Ascending aorta (tissue), 2 donors: Measurements from ENCODE around the gene ZBED4. TPM values are rescaled to one million over a fixed set of nuclear protein-coding genes. Genes with fewer than 3 reads are reported as not detected.

Source experiments
- DNase-seq, 2 donors: peaks; one replicate each; pipeline ENCODE4 v3.0.0-alpha.2; 2019; ENCODE audit warnings: low spot score in 2 of 2
- H3K27ac ChIP-seq, 2 donors: fragments of 200-600 bp; sonication (generic); one replicate each; pipeline ENCODE4 v1.5.1; 2016 to 2017; ENCODE audit warnings: mild to moderate bottlenecking in 1 of 2
- H3K27me3 ChIP-seq: fragments of 200-600 bp; sonication (generic); one replicate; pipeline ENCODE4 v1.5.1; 2017
- H3K36me3 ChIP-seq, 2 donors: fragments of 200-600 bp; sonication (generic); one replicate each; pipeline ENCODE4 v1.5.1; 2016
- H3K4me1 ChIP-seq, 2 donors: fragments of 200-600 bp; sonication (generic); one replicate each; pipeline ENCODE4 v1.5.1; 2016 to 2017; ENCODE audit warnings: mild to moderate bottlenecking in 1 of 2
- H3K4me3 ChIP-seq, 2 donors: fragments of 200-600 bp; sonication (generic); one replicate each; pipeline ENCODE4 v1.5.1; 2016 to 2017; ENCODE audit warnings: mild to moderate bottlenecking in 1 of 2
- H3K9me3 ChIP-seq, 2 donors: fragments of 200-600 bp; sonication (generic); one replicate each; pipeline ENCODE4 v1.5.1; 2016
- intact Hi-C: fragments of 100-400 bp; cut with DNase I; formaldehyde crosslinking; loops from one replicate; pipeline ENCODE4 v1.15.1; 2023
- total RNA-seq: library from RNA; depleted of rRNA; stranded (reverse); fragments of >200 nt; gene quantifications from one replicate; pipeline ENCODE4 v1.1.0, GENCODE V29; 2016
- TF ChIP-seq, protein P1 (sequence below), 3 experiments: fragments of 200-600 bp in 2 of 3; fragments of 450-650 bp in 1 of 3; sonication (generic) in 2 of 3; IDR thresholded peaks; one replicate each; pipeline ENCODE4 v1.5.1; 2016 to 2019; ENCODE audit warnings: antibody characterized with exemption in 3 of 3, mild to moderate bottlenecking in 1 of 3, moderate library complexity in 1 of 3

The ZBED4 gene
- total RNA-seq, 1 donor from 2014 or later, result 10.1 TPM

DNA sequence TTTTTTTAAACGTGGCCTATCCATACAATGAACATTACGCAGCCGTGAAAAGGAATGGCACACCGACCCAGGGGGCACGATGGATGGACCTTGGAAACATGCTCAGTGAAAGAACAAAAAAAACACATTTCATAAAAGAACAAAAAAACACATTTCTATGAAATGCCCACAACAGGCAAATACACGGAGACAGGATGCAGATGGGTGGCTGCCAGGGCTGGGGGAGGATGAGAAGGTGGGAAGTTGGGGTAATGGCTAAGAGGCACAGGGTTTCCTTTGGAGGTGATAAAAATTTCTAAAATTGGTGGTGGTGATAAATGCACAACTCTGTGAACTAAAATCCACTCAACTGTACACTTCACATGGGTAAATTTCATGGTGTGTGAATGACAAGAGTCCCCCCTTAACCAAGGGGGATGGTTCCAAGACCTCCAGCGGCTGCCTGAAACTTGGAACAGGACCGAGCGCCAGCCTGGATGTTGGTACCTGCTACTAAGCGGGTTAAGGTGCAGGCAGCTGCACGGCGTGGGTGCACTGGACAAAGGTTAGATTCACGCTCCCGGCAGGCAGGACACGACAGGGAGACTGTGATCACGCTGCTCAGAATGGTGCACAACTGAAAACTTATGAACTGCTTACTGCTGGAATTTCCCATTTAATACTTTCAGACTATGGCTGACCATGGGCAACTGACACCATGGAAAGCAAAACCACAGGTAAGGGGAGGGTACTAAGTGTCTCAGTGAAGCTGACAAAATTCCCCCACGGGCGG lies 42.4 kb upstream of the ZBED4 start:
- Histone ChIP-seq H3K4me3 (no peak overlapping the region), H3K36me3 (peaks cover 5 to 19% of the 10 kb centered on the region in 2 donors), H3K4me1 (no peaks in the 10 kb centered on the region), H3K27ac (no peak overlapping the region), H3K9me3 (no peaks in the 10 kb centered on the region), H3K27me3 (no peaks in the 10 kb centered on the region)
- intact Hi-C loops, result no loop called here
- TF ChIP-seq, protein P1, sequence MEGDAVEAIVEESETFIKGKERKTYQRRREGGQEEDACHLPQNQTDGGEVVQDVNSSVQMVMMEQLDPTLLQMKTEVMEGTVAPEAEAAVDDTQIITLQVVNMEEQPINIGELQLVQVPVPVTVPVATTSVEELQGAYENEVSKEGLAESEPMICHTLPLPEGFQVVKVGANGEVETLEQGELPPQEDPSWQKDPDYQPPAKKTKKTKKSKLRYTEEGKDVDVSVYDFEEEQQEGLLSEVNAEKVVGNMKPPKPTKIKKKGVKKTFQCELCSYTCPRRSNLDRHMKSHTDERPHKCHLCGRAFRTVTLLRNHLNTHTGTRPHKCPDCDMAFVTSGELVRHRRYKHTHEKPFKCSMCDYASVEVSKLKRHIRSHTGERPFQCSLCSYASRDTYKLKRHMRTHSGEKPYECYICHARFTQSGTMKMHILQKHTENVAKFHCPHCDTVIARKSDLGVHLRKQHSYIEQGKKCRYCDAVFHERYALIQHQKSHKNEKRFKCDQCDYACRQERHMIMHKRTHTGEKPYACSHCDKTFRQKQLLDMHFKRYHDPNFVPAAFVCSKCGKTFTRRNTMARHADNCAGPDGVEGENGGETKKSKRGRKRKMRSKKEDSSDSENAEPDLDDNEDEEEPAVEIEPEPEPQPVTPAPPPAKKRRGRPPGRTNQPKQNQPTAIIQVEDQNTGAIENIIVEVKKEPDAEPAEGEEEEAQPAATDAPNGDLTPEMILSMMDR (IDR thresholded peaks at IDR 0.05), result no peak
- no peak for DNase-seq

DNA sequence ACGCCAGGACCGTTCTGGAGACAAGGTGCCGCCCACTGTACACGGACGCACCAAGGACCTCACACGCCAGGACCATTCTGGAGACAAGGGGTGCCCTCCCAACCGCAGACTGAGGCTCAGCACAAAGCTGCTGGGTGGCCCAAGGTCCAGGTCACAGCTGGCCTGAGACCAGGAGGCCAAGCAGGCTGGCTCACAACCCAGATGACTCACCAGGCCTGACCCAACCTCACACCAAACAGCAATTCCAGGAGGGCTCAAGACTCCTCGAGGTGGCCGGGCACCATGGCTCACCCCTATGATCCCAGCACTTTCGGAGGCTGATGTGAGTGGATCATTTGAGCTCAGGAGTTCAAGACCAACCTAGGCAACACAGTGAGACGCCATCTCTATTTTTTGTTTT lies 40.8 kb upstream of the ZBED4 start:
- TF ChIP-seq, protein P1 (IDR thresholded peaks at IDR 0.05), result no peak
- Histone ChIP-seq H3K36me3 (peaks cover 14 to 31% of the 10 kb centered on the region in 2 donors), H3K9me3 (no peaks in the 10 kb centered on the region), H3K27me3 (no peaks in the 10 kb centered on the region), H3K4me3 (no peak overlapping the region), H3K27ac (no peak overlapping the region), H3K4me1 (peaks cover 0 to 2% of the 10 kb centered on the region in 2 donors)
- intact Hi-C loops, result no loop called here
- DNase-seq, result no peak

DNA sequence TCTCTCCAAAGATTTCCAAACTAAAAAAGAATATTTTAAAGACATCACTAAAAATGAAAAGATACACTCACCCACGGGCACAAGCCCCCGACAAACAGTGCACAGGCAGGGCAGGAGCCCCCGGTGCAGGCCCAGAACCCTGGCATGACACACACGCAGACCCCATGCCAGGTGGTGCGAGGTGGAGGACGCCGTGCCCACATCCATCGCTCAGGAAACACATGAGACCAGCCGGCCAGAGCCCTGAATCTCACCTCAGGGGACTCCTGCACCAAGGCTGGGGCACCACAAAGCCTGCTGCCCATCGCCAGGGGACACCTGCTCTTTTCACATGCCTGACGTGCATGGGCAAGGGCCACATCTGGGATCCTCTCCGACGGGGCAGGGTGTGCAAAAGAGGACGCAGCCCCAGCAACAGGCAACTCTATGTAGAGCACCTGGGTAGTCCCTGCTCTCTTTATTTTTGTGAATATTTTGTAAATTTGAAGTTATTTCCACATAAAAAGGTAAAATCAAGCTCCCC lies 39.4 kb upstream of the ZBED4 start:
- Histone ChIP-seq H3K36me3 (peaks cover 16 to 45% of the 10 kb centered on the region in 2 donors), H3K27me3 (no peaks in the 10 kb centered on the region), H3K9me3 (no peaks in the 10 kb centered on the region), H3K4me3 (no peak overlapping the region), H3K4me1 (peaks cover 0 to 2% of the 10 kb centered on the region in 2 donors), H3K27ac (no peak overlapping the region)
- intact Hi-C loops, result no loop called here
- no peak for DNase-seq
- TF ChIP-seq, protein P1 (IDR thresholded peaks at IDR 0.05), result no peak

DNA sequence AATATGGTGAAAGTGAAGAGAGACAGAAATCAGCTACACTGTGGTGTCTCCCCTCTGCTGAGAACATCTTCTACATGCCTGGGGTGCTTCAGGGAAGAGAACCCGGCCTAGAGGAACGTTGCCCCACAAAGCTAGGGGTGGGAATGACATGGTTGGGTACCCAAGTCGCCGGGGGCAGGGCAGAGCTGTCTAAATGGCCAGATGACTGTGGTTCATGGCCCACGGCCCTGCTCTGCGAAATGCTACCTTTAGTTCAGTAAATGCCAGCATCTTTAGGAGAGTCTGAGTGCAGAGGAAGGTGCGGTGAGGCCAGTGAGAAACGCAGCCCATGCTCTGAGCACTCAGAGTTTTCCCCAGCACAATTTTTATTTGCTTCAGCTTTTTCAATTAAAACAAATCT lies 38.8 kb upstream of the ZBED4 start:
- Histone ChIP-seq H3K36me3 (peaks cover 20 to 51% of the 10 kb centered on the region in 2 donors), H3K27ac (no peak overlapping the region), H3K27me3 (no peaks in the 10 kb centered on the region), H3K4me3 (no peak overlapping the region), H3K4me1 (peaks cover 0 to 2% of the 10 kb centered on the region in 2 donors), H3K9me3 (no peaks in the 10 kb centered on the region)
- DNase-seq, result no peak
- TF ChIP-seq, protein P1 (IDR thresholded peaks at IDR 0.05), result no peak
- intact Hi-C loops, result no loop called here

DNA sequence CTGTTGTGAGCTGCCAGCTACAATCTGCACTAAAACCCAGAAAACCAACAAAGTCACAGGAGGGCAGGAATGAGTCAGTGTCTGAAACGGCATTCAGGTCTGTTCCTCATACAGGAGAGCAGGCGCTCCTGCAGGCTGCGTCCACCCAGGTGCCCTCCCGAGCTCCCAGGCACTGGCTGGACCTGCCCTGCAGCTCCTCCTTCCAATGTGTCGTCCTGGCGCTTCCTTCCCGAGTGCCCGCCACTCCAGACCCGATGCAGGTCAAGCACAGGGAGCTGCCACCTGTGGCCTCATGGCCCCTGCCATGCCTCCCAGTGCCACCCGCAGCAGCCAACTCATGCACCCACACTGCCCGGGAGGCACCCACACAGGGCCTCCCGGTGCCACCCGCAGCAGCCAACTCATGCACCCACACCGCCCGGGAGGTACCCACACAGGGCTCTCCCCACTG lies 38.0 kb upstream of the ZBED4 start:
- Histone ChIP-seq H3K27me3 (no peaks in the 10 kb centered on the region), H3K4me3 (no peak overlapping the region), H3K36me3 (peaks cover 27 to 59% of the 10 kb centered on the region in 2 donors), H3K27ac (no peak overlapping the region), H3K4me1 (peaks cover 0 to 2% of the 10 kb centered on the region in 2 donors), H3K9me3 (no peaks in the 10 kb centered on the region)
- DNase-seq, result no peak
- intact Hi-C loops, result no loop called here
- TF ChIP-seq, protein P1 (IDR thresholded peaks at IDR 0.05), result no peak
